Kidney (tissue), 14 donors: ENCODE results near the gene MTX3. TPM values are rescaled to one million over a fixed set of nuclear protein-coding genes. Genes with fewer than 3 reads are reported as not detected.

Source experiments
- DNase-seq, 5 donors: peaks; one replicate each; pipeline ENCODE4 v3.0.0-alpha.2; 2013 to 2020
- FAIRE-seq: peaks from 2 replicates; lab custom pipeline; 2012; peaks lifted over from hg19 to GRCh38; lab: Jason Lieb, UNC
- H3K27ac ChIP-seq, 2 donors: one replicate each; pipeline ENCODE4 v1.7.0; 2013; ENCODE audit warnings: low read depth in 2 of 2, low read length in 2 of 2, inconsistent platforms in 1 of 2
- H3K27me3 ChIP-seq: one replicate; pipeline ENCODE4 v1.7.1; 2013; ENCODE audit warnings: low read length, inconsistent platforms; ENCODE audit not compliant: control insufficient read depth, insufficient read depth
- H3K36me3 ChIP-seq, 3 donors: one replicate each; pipeline versions ENCODE4 v1.7.0 to v1.7.1; 2013; ENCODE audit warnings: low read length in 3 of 3, control low read depth in 1 of 3, inconsistent platforms in 1 of 3; ENCODE audit not compliant: insufficient read depth in 3 of 3, control insufficient read depth in 2 of 3
- H3K4me1 ChIP-seq, 3 donors: one replicate each; pipeline versions ENCODE4 v1.7.0 to v1.7.1; 2013; ENCODE audit warnings: low read length in 3 of 3, inconsistent platforms in 1 of 3, low read depth in 1 of 3; ENCODE audit not compliant: control insufficient read depth in 2 of 3, insufficient read depth in 2 of 3
- H3K4me3 ChIP-seq, 3 donors: one replicate each; pipeline versions ENCODE4 v1.7.0 to v1.8.1; 2013; ENCODE audit warnings: low read length in 3 of 3, control low read depth in 1 of 3, inconsistent platforms in 1 of 3
- H3K9ac ChIP-seq, 3 donors: one replicate each; pipeline versions ENCODE4 v1.7.0 to v1.7.1; 2013; ENCODE audit warnings: low read length in 3 of 3, control low read depth in 1 of 3, inconsistent platforms in 1 of 3
- H3K9me3 ChIP-seq, 3 donors: one replicate each; pipeline versions ENCODE4 v1.7.0 to v1.7.1; 2013; ENCODE audit warnings: low read length in 3 of 3, control low read depth in 1 of 3, inconsistent platforms in 1 of 3; ENCODE audit not compliant: control insufficient read depth in 2 of 3, insufficient read depth in 1 of 3
- intact Hi-C: fragments of 100-400 bp; cut with DNase I; formaldehyde crosslinking; loops from one replicate; pipeline ENCODE4 v1.11.1; 2022
- polyA plus RNA-seq: library from polyadenylated mRNA; stranded (reverse); fragments of 350-450 nt; fragmentation: Illumina TruSeq; extraction: RNeasy Lipid Tissue Mini Kit (QIAGEN cat#74804); gene quantifications from one replicate; pipeline ENCODE4 v1.2.3, GENCODE V29; 2014; ENCODE audit warnings: low read depth, low replicate concordance; ENCODE audit not compliant: insufficient read depth
- total RNA-seq: library from RNA; stranded (reverse); fragmentation: NEBNext Ultra II Directional; extraction: Animal tissue kit (Norgen Biotek cat#: 25700); gene quantifications from one replicate; pipeline ENCODE4 v1.2.1, GENCODE V29; 2021
- TF ChIP-seq, protein P1 (sequence below): IDR thresholded peaks from 3 replicates; pipeline ENCODE4 v1.5.1; 2012; ENCODE audit warnings: mild to moderate bottlenecking, moderate library complexity, borderline replicate concordance; ENCODE audit not compliant: insufficient read depth; ENCODE audit errors: extremely low read depth
- donor health status: control.
- donor health status: control.
- donor health status: control.
- donor health status: control.
- donor health status: control.
- donor health status: DM: yes; HTN: yes; CAD: no.
- donor health status: Normal renal cell carcinoma (clear cell type).

Gene MTX3
- total and polyA plus RNA-seq, 2 donors from 2014 or later, result 6.1 to 18.7 TPM

DNA sequence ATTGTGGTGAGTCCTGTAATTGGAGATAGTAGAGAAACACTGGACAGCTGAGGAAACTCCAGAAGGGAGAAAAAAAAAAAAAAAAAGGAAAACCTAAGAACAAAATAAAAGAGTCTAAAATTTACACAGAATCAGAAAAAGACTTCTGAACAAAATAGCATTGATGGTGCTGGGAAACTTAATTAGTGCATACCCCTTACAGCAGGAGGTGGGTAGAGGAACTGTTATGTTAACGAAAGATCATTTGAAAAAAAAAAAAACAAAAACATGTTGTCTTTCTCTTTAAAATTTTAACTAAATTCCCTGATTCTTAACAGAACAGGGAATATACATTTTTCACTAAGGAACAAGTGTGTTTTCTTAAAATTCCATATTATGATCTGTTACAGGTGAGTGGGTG lies 11.6 kb upstream of the MTX3 start:
- no peaks in the 10 kb centered on the region for H3K9me3 ChIP-seq
- H3K9ac ChIP-seq, result no peak overlapping the region
- H3K27ac ChIP-seq, result no peak overlapping the region
- no peak overlapping the region for H3K4me3 ChIP-seq
- H3K36me3 ChIP-seq, result no peaks in the 10 kb centered on the region
- DNase-seq (no peak), FAIRE-seq (no peak)
- no peaks in the 10 kb centered on the region for H3K4me1 ChIP-seq
- intact Hi-C loops, result no loop called here
- TF ChIP-seq, protein P1, sequence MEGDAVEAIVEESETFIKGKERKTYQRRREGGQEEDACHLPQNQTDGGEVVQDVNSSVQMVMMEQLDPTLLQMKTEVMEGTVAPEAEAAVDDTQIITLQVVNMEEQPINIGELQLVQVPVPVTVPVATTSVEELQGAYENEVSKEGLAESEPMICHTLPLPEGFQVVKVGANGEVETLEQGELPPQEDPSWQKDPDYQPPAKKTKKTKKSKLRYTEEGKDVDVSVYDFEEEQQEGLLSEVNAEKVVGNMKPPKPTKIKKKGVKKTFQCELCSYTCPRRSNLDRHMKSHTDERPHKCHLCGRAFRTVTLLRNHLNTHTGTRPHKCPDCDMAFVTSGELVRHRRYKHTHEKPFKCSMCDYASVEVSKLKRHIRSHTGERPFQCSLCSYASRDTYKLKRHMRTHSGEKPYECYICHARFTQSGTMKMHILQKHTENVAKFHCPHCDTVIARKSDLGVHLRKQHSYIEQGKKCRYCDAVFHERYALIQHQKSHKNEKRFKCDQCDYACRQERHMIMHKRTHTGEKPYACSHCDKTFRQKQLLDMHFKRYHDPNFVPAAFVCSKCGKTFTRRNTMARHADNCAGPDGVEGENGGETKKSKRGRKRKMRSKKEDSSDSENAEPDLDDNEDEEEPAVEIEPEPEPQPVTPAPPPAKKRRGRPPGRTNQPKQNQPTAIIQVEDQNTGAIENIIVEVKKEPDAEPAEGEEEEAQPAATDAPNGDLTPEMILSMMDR, result no peak
- H3K27me3 ChIP-seq, result no peaks in the 10 kb centered on the region

DNA sequence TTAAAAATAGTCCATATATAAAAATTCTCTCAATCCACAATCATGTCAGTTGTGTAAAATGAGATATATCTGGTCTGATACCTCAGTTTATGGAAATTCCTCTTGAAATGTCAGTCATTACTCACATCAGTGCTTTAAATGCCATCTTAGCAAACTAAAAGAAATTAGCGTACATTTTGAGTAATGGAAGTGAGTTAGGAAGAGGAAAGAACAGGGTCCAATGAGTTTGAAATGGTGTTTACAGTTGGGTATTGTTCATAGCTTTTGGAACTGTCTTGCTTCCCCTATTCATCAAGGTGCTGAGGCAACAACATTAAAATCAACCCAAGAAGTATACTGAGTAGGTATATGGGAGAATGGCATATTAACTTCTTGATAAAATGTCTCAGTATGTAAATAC lies 8.7 kb upstream of the MTX3 start:
- FAIRE-seq (no peak), DNase-seq (no peak)

DNA sequence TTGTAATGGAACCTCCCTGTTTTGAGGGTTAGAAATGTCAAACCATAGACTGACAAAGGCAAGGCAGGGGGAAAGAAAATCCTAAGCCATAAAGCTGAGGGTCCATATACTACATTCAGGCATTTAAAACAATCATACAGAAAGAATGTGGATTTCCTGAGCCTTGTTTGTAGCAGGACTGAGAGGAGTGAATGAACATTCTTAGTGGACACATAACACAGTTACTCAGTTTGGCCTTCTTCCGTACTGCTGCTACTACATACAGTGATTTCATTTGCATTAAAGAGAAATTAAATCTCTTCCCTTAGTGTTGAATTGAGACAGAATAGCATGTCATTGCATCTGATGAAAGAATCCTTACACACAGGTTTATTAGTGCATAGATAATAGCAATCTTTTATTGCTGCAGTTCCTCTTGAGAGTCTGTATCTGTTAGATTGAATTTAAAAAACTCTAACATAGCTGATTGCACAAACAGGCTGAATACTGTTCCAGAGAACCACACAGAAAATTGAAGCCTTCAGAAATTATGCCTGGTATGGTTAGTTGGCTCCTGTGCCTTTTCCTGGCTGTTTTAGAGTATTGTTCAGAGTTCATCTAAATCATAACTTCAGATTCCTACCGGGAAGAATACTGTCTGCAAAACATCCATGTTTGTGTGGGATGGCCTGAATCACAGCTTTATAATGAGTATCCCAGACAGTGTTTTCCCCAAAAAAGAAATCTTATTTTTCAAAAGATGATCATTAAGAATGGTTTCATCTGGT lies 2.0 kb upstream of the MTX3 start:
- DNase-seq (no peak), FAIRE-seq (no peak)
- Histone ChIP-seq H3K9me3 (no peaks in the 10 kb centered on the region), H3K9ac (no peak overlapping the region), H3K36me3 (peaks cover 0 to 2% (median 0%) of the 10 kb centered on the region in 3 donors), H3K27me3 (no peaks in the 10 kb centered on the region), H3K4me3 (no peak overlapping the region), H3K4me1 (peaks cover 2 to 6% (median 5%) of the 10 kb centered on the region in 3 donors), H3K27ac (no peak overlapping the region)
- intact Hi-C loops, result no loop called here
- TF ChIP-seq, protein P1, result no peak

More for the DNA sequence above, 8.7 kb upstream of the MTX3 start:
- Histone ChIP-seq H3K4me3 (no peak overlapping the region), H3K9ac (no peak overlapping the region), H3K9me3 (no peaks in the 10 kb centered on the region), H3K36me3 (no peaks in the 10 kb centered on the region), H3K4me1 (no peaks in the 10 kb centered on the region), H3K27me3 (no peaks in the 10 kb centered on the region), H3K27ac (no peak overlapping the region)
- TF ChIP-seq, protein P1, result no peak
- intact Hi-C loops, result no loop called here

DNA sequence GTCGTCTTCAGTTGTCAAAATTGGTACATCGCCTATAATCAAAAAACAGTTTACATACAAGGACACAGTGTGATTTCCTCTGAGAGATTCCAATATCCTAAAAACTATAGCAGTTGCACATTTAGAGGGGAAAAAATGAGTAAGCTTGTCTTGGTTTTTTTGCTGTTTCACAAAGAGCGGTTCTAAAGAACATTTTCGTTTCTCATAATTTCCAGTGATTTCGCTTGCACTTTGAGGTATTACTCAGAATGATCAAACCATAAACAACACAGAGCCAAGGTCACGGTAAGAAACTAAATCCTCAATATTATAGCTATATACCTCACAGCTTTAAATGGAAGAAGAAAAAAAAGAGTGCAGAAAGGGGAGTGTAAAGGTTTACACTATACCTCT lies 861 bp downstream of the MTX3 start:
- no peak for DNase-seq
- no peak overlapping the region for H3K27ac ChIP-seq
- TF ChIP-seq, protein P1, result no peak
- peaks cover 0 to 5% (median 4%) of the 10 kb centered on the region in 3 donors for H3K36me3 ChIP-seq
- H3K9ac ChIP-seq, result peak overlapping the region in 2 of 3 donors; percentile 71
- intact Hi-C loops, result no loop called here
- H3K9me3 ChIP-seq, result no peaks in the 10 kb centered on the region
- H3K4me3 ChIP-seq, result peak overlapping the region; percentile 71 to 90 (median 84)
- no peak for FAIRE-seq
- H3K27me3 ChIP-seq, result no peaks in the 10 kb centered on the region
- H3K4me1 ChIP-seq, result peaks cover 2 to 6% (median 5%) of the 10 kb centered on the region in 3 donors
